ENCODE data around the gene JTB. TPM values are rescaled to one million over a fixed set of nuclear protein-coding genes. Genes with fewer than 3 reads are reported as not detected.
"Not testable (repeated sequence)": the region's sequence is repeated elsewhere in the genome, so short reads cannot be mapped to it uniquely, and the experiment has no call there.

The JTB gene
- total and polyA plus RNA-seq, 2 donors (not counting 1 experiment from before 2014, with no cell fraction given) = 106 to 159 TPM

GRCh38 chr1:153984123-153984894 is 6.8 kb upstream of the JTB start:
- POLR2A ChIA-PET = interaction anchor here (1.4 to 3.7 kb wide), 2 partner anchors 38 to 350 kb away, joined by 4 to 18 read pairs; partner anchors contain the start of gene DENND4B
- Histone ChIP-seq H3K79me2 (ENCODE audit: control insufficient read depth, insufficient read depth, low read length) (peaks cover under 1% of the 10 kb centered on the region), H3K9me3 (ENCODE audit: control extremely low read depth in 1 of 3, control insufficient read depth in 2 of 3, insufficient read depth in 1 of 3, low read length in 2 of 3) (no peaks in the 10 kb centered on the region), H3K4me1 (ENCODE audit: control insufficient read depth in 2 of 2, insufficient read depth in 2 of 2, low read length in 2 of 2) (peaks cover 15 to 24% of the 10 kb centered on the region in 2 donors), H3K27ac (ENCODE audit: low read length in 2 of 2) (no peak overlapping the region), H3K4me3 (ENCODE audit: control extremely low read depth in 1 of 5, extremely low read depth in 1 of 5, insufficient read depth in 1 of 5, low read depth in 2 of 5, low read length in 4 of 5) (no peak overlapping the region), H2AFZ (ENCODE audit: insufficient read depth, low read depth, low read length, poor library complexity, severe bottlenecking) (no peak overlapping the region), H3K36me3 (replicated peaks in 1 of 2; ENCODE audit: control extremely low read depth in 1 of 2, control insufficient read depth in 1 of 2, extremely low read depth in 1 of 2, insufficient read depth in 2 of 2, low read length in 1 of 2) (no peaks in the 10 kb centered on the region), H3K9ac (ENCODE audit: low read length) (no peak overlapping the region), H3K27me3 (replicated peaks in 1 of 4; ENCODE audit: control extremely low read depth in 1 of 4, control insufficient read depth in 3 of 4, insufficient read depth in 4 of 4, low read length in 3 of 4) (no peaks in the 10 kb centered on the region), H4K20me1 (ENCODE audit: control insufficient read depth, insufficient read depth, low read length, poor library complexity, severe bottlenecking) (no peaks in the 10 kb centered on the region), H3K4me2 (replicated peaks; ENCODE audit: low read depth, low read length, poor library complexity, severe bottlenecking) (no peak overlapping the region)
- H3K27ac Mint-ChIP-seq = peak overlapping the region; percentile 23
- TF ChIP-seq CTCF (IDR thresholded peaks at IDR 0.05) (no peak), EZH2 (IDR thresholded peaks at IDR 0.05; ENCODE audit: borderline replicate concordance, insufficient read depth, low read depth, low read length, poor library complexity, severe bottlenecking) (no peak)
- intact Hi-C loops (cut with micrococcal nuclease) = no loop called here
- CTCF ChIA-PET = interaction anchor here (0.6 to 6.2 kb wide), 15 partner anchors 7 to 473 kb away, joined by 3 to 103 read pairs (median 22); partner anchors contain the start of genes DENND4B and JTB
- peak overlapping the region; percentile 38 for H3K4me3 Mint-ChIP-seq
- DNase-seq = no peak
- no peaks in the 10 kb centered on the region for H3K27me3 Mint-ChIP-seq
- H3K4me1 Mint-ChIP-seq = peaks cover 28% of the 10 kb centered on the region
- no peak for ATAC-seq (ENCODE audit: low read depth)
- H3K9me3 Mint-ChIP-seq (ENCODE audit: insufficient read depth) = no peaks in the 10 kb centered on the region
- 100% methylated on average over 2 of the region's 6 CpGs for WGBS (ENCODE audit: insufficient coverage)

- ATAC-seq (ENCODE audit: low read depth); H3K9me3 ChIP-seq (ENCODE audit: control extremely low read depth in 1 of 3, control insufficient read depth in 2 of 3, insufficient read depth in 1 of 3, low read length in 2 of 3); H3K4me3 Mint-ChIP-seq; H3K4me2 ChIP-seq (replicated peaks; ENCODE audit: low read depth, low read length, poor library complexity, severe bottlenecking); H3K27me3 ChIP-seq (replicated peaks in 1 of 4; ENCODE audit: control extremely low read depth in 1 of 4, control insufficient read depth in 3 of 4, insufficient read depth in 4 of 4, low read length in 3 of 4); POLR2A ChIA-PET; H3K27ac Mint-ChIP-seq; H4K20me1 ChIP-seq (ENCODE audit: control insufficient read depth, insufficient read depth, low read length, poor library complexity, severe bottlenecking); H3K36me3 ChIP-seq (replicated peaks in 1 of 2; ENCODE audit: control extremely low read depth in 1 of 2, control insufficient read depth in 1 of 2, extremely low read depth in 1 of 2, insufficient read depth in 2 of 2, low read length in 1 of 2); intact Hi-C loops (cut with micrococcal nuclease); H3K9ac ChIP-seq (ENCODE audit: low read length); H3K4me3 ChIP-seq (ENCODE audit: control extremely low read depth in 1 of 5, extremely low read depth in 1 of 5, insufficient read depth in 1 of 5, low read depth in 2 of 5, low read length in 4 of 5); DNase-seq; H3K27ac ChIP-seq (ENCODE audit: low read length in 2 of 2); H2AFZ ChIP-seq (ENCODE audit: insufficient read depth, low read depth, low read length, poor library complexity, severe bottlenecking); H3K27me3 Mint-ChIP-seq; H3K9me3 Mint-ChIP-seq (ENCODE audit: insufficient read depth): not testable (repeated sequence)
- 100% methylated on average over 1 of the region's 2 CpGs for WGBS (ENCODE audit: insufficient coverage)
- peaks cover 15% of the 10 kb centered on the region for H3K79me2 ChIP-seq (ENCODE audit: control insufficient read depth, insufficient read depth, low read length)
- CTCF ChIA-PET = interaction anchor here (1.2 kb wide), 1 partner anchor 160 kb away, joined by 3 read pairs; no protein-coding TSS in a partner anchor
- H3K4me1 Mint-ChIP-seq = peaks cover 38% of the 10 kb centered on the region
- peaks cover 19 to 24% of the 10 kb centered on the region in 2 donors for H3K4me1 ChIP-seq (ENCODE audit: control insufficient read depth in 2 of 2, insufficient read depth in 2 of 2, low read length in 2 of 2)
These were observed 4.3 kb upstream of the JTB start for GRCh38 chr1:153981735-153982134.

- ATAC-seq (ENCODE audit: low read depth); H3K4me3 Mint-ChIP-seq; H3K4me3 ChIP-seq (ENCODE audit: control extremely low read depth in 1 of 5, extremely low read depth in 1 of 5, insufficient read depth in 1 of 5, low read depth in 2 of 5, low read length in 4 of 5); H3K9ac ChIP-seq (ENCODE audit: low read length); H3K27ac ChIP-seq (ENCODE audit: low read length in 2 of 2); H3K9me3 ChIP-seq (ENCODE audit: control extremely low read depth in 1 of 3, control insufficient read depth in 2 of 3, insufficient read depth in 1 of 3, low read length in 2 of 3); H3K4me2 ChIP-seq (replicated peaks; ENCODE audit: low read depth, low read length, poor library complexity, severe bottlenecking); H2AFZ ChIP-seq (ENCODE audit: insufficient read depth, low read depth, low read length, poor library complexity, severe bottlenecking); H3K27ac Mint-ChIP-seq; H3K9me3 Mint-ChIP-seq (ENCODE audit: insufficient read depth); H3K27me3 ChIP-seq (replicated peaks in 1 of 4; ENCODE audit: control extremely low read depth in 1 of 4, control insufficient read depth in 3 of 4, insufficient read depth in 4 of 4, low read length in 3 of 4); DNase-seq; H4K20me1 ChIP-seq (ENCODE audit: control insufficient read depth, insufficient read depth, low read length, poor library complexity, severe bottlenecking); H3K27me3 Mint-ChIP-seq: not testable (repeated sequence)
- Histone ChIP-seq H3K4me1 (ENCODE audit: control insufficient read depth in 2 of 2, insufficient read depth in 2 of 2, low read length in 2 of 2) (peaks cover 16 to 22% of the 10 kb centered on the region in 2 donors), H3K36me3 (replicated peaks in 1 of 2; ENCODE audit: control extremely low read depth in 1 of 2, control insufficient read depth in 1 of 2, extremely low read depth in 1 of 2, insufficient read depth in 2 of 2, low read length in 1 of 2) (peaks cover 0 to 16% of the 10 kb centered on the region in 2 experiments), H3K79me2 (ENCODE audit: control insufficient read depth, insufficient read depth, low read length) (peaks cover 29% of the 10 kb centered on the region)
- POLR2A ChIA-PET = interaction anchor here (2.0 to 2.4 kb wide), 2 partner anchors 12 to 196 kb away, joined by 5 to 20 read pairs; partner anchors contain the start of gene RPS27
- CTCF ChIA-PET = interaction anchor here (0.5 to 5.2 kb wide), 7 partner anchors 7 to 413 kb away, joined by 3 to 46 read pairs (median 6); partner anchors contain the start of genes DENND4B, RAB13, RPS27 and S100A2
- WGBS (ENCODE audit: insufficient coverage) = 98% methylated on average over 7 of the region's 12 CpGs
- intact Hi-C loops (cut with micrococcal nuclease) = loop anchor here (5.0 kb wide), 1 partner anchor 578 kb away; the partner anchor contains the start of gene UBE2Q1
- peaks cover 33% of the 10 kb centered on the region for H3K4me1 Mint-ChIP-seq
These were observed 1.6 kb upstream of the JTB start for GRCh38 chr1:153979091-153979490.
